IMR-90 (cell line): ENCODE results near the gene LRFN2. TPM values are rescaled to one million over a fixed set of nuclear protein-coding genes. Genes with fewer than 3 reads are reported as not detected.

Source experiments
- ATAC-seq: fragments of 200-7000 bp; cut with Tn5 transposase; 2 replicates; pipeline ENCODE4 v1.9.1; 2020; ENCODE audit warnings: low read depth, mild to moderate bottlenecking, moderate library complexity
- BruUV-seq: library from RNA; stranded (reverse); fragments of 400-500 nt; replicated peaks from 2 replicates; lab custom pipeline; 2021; lab: Mats Ljungman, UMichigan
- CTCF ChIA-PET: fragments of 300-600 bp; formaldehyde crosslinking; extraction: SDS; loops from one replicate; lab custom pipeline; 2021; ENCODE audit warnings: antibody characterized with exemption; lab: Yijun Ruan, JAX
- POLR2A ChIA-PET: fragments of 300-600 bp; sonication (Branson Sonifier 250); formaldehyde crosslinking; loops from one replicate; lab custom pipeline; 2022; ENCODE audit warnings: antibody characterized with exemption; ENCODE audit not compliant: unreplicated experiment; lab: Charles Lee
- DNase-seq: peaks from one replicate; pipeline ENCODE4 v3.0.0; 2013
- H2AFZ ChIP-seq: replicated peaks from 2 replicates; pipeline ENCODE3; 2013; ENCODE audit warnings: low read length, mild to moderate bottlenecking; ENCODE audit not compliant: poor library complexity
- H2AK5ac ChIP-seq: 2 replicates; pipeline ENCODE4 v1.6.1; 2013; ENCODE audit warnings: low read depth, low read length, inconsistent platforms
- H2AK9ac ChIP-seq: replicated peaks from 2 replicates; pipeline ENCODE3; 2013; ENCODE audit warnings: mild to moderate bottlenecking, low read depth, low read length, moderate library complexity; ENCODE audit not compliant: poor library complexity
- H2BK120ac ChIP-seq: 2 replicates; pipeline ENCODE4 v1.6.1; 2013; ENCODE audit warnings: low read depth, low read length, inconsistent platforms
- H2BK15ac ChIP-seq: 3 replicates; pipeline ENCODE4 v1.6.1; 2013; ENCODE audit warnings: low read depth, low read length, inconsistent platforms
- H2BK20ac ChIP-seq: 2 replicates; pipeline ENCODE4 v1.6.1; 2013; ENCODE audit warnings: low read depth, mild to moderate bottlenecking, inconsistent platforms, low read length, moderate library complexity
- H2BK5ac ChIP-seq: 2 replicates; pipeline ENCODE4 v1.6.1; 2013; ENCODE audit warnings: mild to moderate bottlenecking, low read depth, low read length, inconsistent platforms; ENCODE audit not compliant: poor library complexity, severe bottlenecking
- H3K14ac ChIP-seq: replicated peaks from 2 replicates; pipeline ENCODE4 v1.6.1; 2013; ENCODE audit warnings: low read depth, low read length, inconsistent platforms
- H3K18ac ChIP-seq: 2 replicates; pipeline ENCODE4 v1.6.1; 2013; ENCODE audit warnings: low read depth, low read length, control low read depth
- H3K23ac ChIP-seq: 2 replicates; pipeline ENCODE4 v1.6.1; 2013; ENCODE audit warnings: low read depth, low read length, inconsistent platforms
- H3K27ac ChIP-seq: 2 replicates; pipeline ENCODE4 v1.5.1; 2013; ENCODE audit warnings: mild to moderate bottlenecking, control low read depth, low read length; ENCODE audit not compliant: insufficient read depth
- H3K27me3 ChIP-seq: 2 replicates; pipeline ENCODE4 v1.6.1; 2013; ENCODE audit warnings: low read length; ENCODE audit not compliant: control insufficient read depth, insufficient read depth
- H3K36me3 ChIP-seq: 2 replicates; pipeline ENCODE4 v1.6.1; 2013; ENCODE audit warnings: low read length, mixed read lengths; ENCODE audit not compliant: control insufficient read depth, insufficient read depth
- H3K4ac ChIP-seq: 2 replicates; pipeline ENCODE4 v1.6.1; 2013; ENCODE audit warnings: low read depth, low read length, inconsistent platforms
- H3K4me1 ChIP-seq: 2 replicates; pipeline ENCODE4 v1.6.1; 2013; ENCODE audit warnings: low read length, mixed read lengths; ENCODE audit not compliant: control insufficient read depth, insufficient read depth
- H3K4me2 ChIP-seq: 2 replicates; pipeline ENCODE4 v1.6.1; 2013; ENCODE audit warnings: low read depth, mild to moderate bottlenecking, control low read depth, low read length, moderate library complexity
- H3K4me3 ChIP-seq: 2 replicates; pipeline ENCODE4 v1.5.1; 2013; ENCODE audit warnings: low read depth, mild to moderate bottlenecking, control low read depth, low read length, moderate library complexity; ENCODE audit not compliant: insufficient read depth
- H3K56ac ChIP-seq: 2 replicates; pipeline ENCODE4 v1.6.1; 2013; ENCODE audit warnings: low read length, inconsistent platforms; ENCODE audit not compliant: insufficient read depth; ENCODE audit errors: extremely low read depth
- H3K79me1 ChIP-seq, 2 experiments: 2 replicates each; pipeline ENCODE4 v1.6.1; 2013; ENCODE audit warnings: low read length in 2 of 2, inconsistent platforms in 1 of 2, low read depth in 1 of 2
- H3K9ac ChIP-seq: 2 replicates; pipeline ENCODE4 v1.6.1; 2013; ENCODE audit warnings: low read depth, low read length, control low read depth
- H3K9me1 ChIP-seq: 2 replicates; pipeline ENCODE4 v1.6.1; 2013; ENCODE audit warnings: low read length, inconsistent platforms; ENCODE audit not compliant: insufficient read depth
- H3K9me3 ChIP-seq: 2 replicates; pipeline ENCODE4 v1.6.1; 2013; ENCODE audit warnings: low read length; ENCODE audit not compliant: control insufficient read depth, insufficient read depth
- H4K20me1 ChIP-seq: 2 replicates; pipeline ENCODE4 v1.6.1; 2013; ENCODE audit warnings: low read length, inconsistent platforms; ENCODE audit not compliant: insufficient read depth
- H4K5ac ChIP-seq: 2 replicates; pipeline ENCODE4 v1.6.1; 2013; ENCODE audit warnings: mild to moderate bottlenecking, low read depth, low read length, control low read depth
- H4K8ac ChIP-seq, 2 experiments: 2 replicates each; pipeline ENCODE4 v1.6.1; 2013; ENCODE audit warnings: low read depth in 2 of 2, low read length in 2 of 2, control low read depth in 1 of 2, inconsistent platforms in 1 of 2
- H4K91ac ChIP-seq: 2 replicates; pipeline ENCODE4 v1.6.1; 2013; ENCODE audit warnings: low read depth, low read length, inconsistent platforms; ENCODE audit not compliant: insufficient read depth
- BHLHE40 ChIP-seq: fragments of 150-350 bp; IDR thresholded peaks from 2 replicates; pipeline ENCODE4 v1.6.1; 2016; ENCODE audit warnings: mild to moderate bottlenecking, low read depth, low read length
- CEBPB ChIP-seq: IDR thresholded peaks from 2 replicates; pipeline ENCODE4 v1.6.1; 2012; ENCODE audit warnings: low read depth, low read length, improper control_type of control experiment
- CHD1 ChIP-seq: IDR thresholded peaks from 2 replicates; pipeline ENCODE4 v1.6.1; 2012; ENCODE audit warnings: low read depth, low read length, improper control_type of control experiment
- CTCF ChIP-seq: conservative IDR thresholded peaks from 2 replicates; pipeline ENCODE4 v1.5.1; 2012; ENCODE audit warnings: mild to moderate bottlenecking, low read depth, low read length, improper control_type of control experiment
- FOS ChIP-seq: fragments of 150-350 bp; IDR thresholded peaks from 2 replicates; pipeline ENCODE4 v1.6.1; 2016; ENCODE audit warnings: low read depth, low read length
- MAFK ChIP-seq: IDR thresholded peaks from 2 replicates; pipeline ENCODE4 v1.6.1; 2012; ENCODE audit warnings: low read depth, low read length, improper control_type of control experiment
- MAZ ChIP-seq: IDR thresholded peaks from 2 replicates; pipeline ENCODE4 v1.6.1; 2012; ENCODE audit warnings: low read depth, mild to moderate bottlenecking, low read length, improper control_type of control experiment, moderate library complexity, borderline replicate concordance
- MXI1 ChIP-seq: IDR thresholded peaks from 2 replicates; pipeline ENCODE4 v1.6.1; 2012; ENCODE audit warnings: low read depth, mild to moderate bottlenecking, low read length, moderate library complexity, borderline replicate concordance
- NFE2L2 ChIP-seq: fragments of 150-350 bp; IDR thresholded peaks from 2 replicates; pipeline ENCODE4 v1.6.1; 2016; ENCODE audit warnings: low read depth, mild to moderate bottlenecking, low read length
- POLR2A ChIP-seq: IDR thresholded peaks from 2 replicates; pipeline ENCODE4 v1.6.1; 2012; ENCODE audit warnings: mild to moderate bottlenecking, low read depth, low read length
- RAD21 ChIP-seq: IDR thresholded peaks from 2 replicates; pipeline ENCODE4 v1.6.1; 2012; ENCODE audit warnings: low read length, improper control_type of control experiment
- RCOR1 ChIP-seq: IDR thresholded peaks from 2 replicates; pipeline ENCODE4 v1.6.1; 2012; ENCODE audit warnings: mild to moderate bottlenecking, low read length, improper control_type of control experiment; ENCODE audit not compliant: insufficient replicate concordance
- RFX5 ChIP-seq: IDR thresholded peaks from 2 replicates; pipeline ENCODE4 v1.8.0; 2012; ENCODE audit warnings: low read depth, mild to moderate bottlenecking, low read length, moderate library complexity
- SMC3 ChIP-seq: fragments of 150-350 bp; IDR thresholded peaks from 2 replicates; pipeline ENCODE4 v1.6.1; 2016; ENCODE audit warnings: low read depth, mild to moderate bottlenecking, antibody characterized with exemption, low read length, moderate library complexity
- USF2 ChIP-seq: fragments of 150-350 bp; IDR thresholded peaks from 2 replicates; pipeline ENCODE4 v1.6.1; 2017; ENCODE audit warnings: mild to moderate bottlenecking, antibody characterized with exemption, low read length, low read depth
- WGBS, 2 experiments: methylation state at CpG; one replicate each; pipeline versions ENCODE4 v1.1.5 to v1.1.7; 2013; ENCODE audit warnings: missing lambda C conversion rate in 2 of 2; ENCODE audit not compliant: insufficient read length in 1 of 2; ENCODE audit errors: extremely low coverage in 2 of 2; 5-methylcytosine and 5-hydroxymethylcytosine counted together
- dilution Hi-C: fragments of 300-500 bp; cut with HindIII; formaldehyde crosslinking; loops from one replicate; pipeline ENCODE4 v1.14.3; 2018; ENCODE audit warnings: low sequenced_read_pairs; ENCODE audit not compliant: unreplicated experiment
- in situ Hi-C: fragments of 300-500 bp; cut with MboI; formaldehyde crosslinking; loops from 3 replicates; pipeline ENCODE4 v1.14.3; 2019; ENCODE audit warnings: low sequenced_read_pairs, inconsistent platforms, mixed read lengths
- intact Hi-C: fragments of 100-400 bp; cut with micrococcal nuclease; formaldehyde crosslinking; loops from 2 replicates; pipeline ENCODE4 v1.10.0; 2022
- polyA plus RNA-seq, 3 experiments: library from polyadenylated mRNA; depleted of rRNA; stranded (reverse); fragments of >200 nt; gene quantifications; 2 replicates each; pipeline ENCODE4 v1.2.3, GENCODE V29; 2012; ENCODE audit warnings: low replicate concordance in 1 of 3
- total RNA-seq: library from RNA; depleted of rRNA; stranded (reverse); fragments of >200 nt; gene quantifications from 2 replicates; pipeline ENCODE4 v1.2.3, GENCODE V29; 2012
- TF ChIP-seq, protein P1 (sequence below): fragments of 150-350 bp; IDR thresholded peaks from 2 replicates; pipeline ENCODE4 v1.6.1; 2016; ENCODE audit warnings: low read depth, mild to moderate bottlenecking, low read length, moderate library complexity, borderline replicate concordance

LRFN2 gene
- total and polyA plus RNA-seq, 2 of the 4 experiments (the other 2 are of a cell fraction): not detected

- no peaks in the 10 kb centered on the region for H3K79me1 ChIP-seq
- DNase-seq (no peak), ATAC-seq (no peak)
- no peaks in the 10 kb centered on the region for H3K4me1 ChIP-seq
- WGBS, 2 experiments: no CpG with 5 or more reads among the region's 9 CpGs
- H3K9me3 ChIP-seq: no peaks in the 10 kb centered on the region
- TF ChIP-seq POLR2A (no peak), RFX5 (no peak), MXI1 (no peak), MAZ (no peak), CTCF (no peak), NFE2L2 (no peak), SMC3 (no peak), FOS (no peak), CEBPB (no peak), RCOR1 (no peak), CHD1 (no peak), USF2 (no peak), RAD21 (no peak), BHLHE40 (no peak), MAFK (no peak)
- TF ChIP-seq, protein P1, sequence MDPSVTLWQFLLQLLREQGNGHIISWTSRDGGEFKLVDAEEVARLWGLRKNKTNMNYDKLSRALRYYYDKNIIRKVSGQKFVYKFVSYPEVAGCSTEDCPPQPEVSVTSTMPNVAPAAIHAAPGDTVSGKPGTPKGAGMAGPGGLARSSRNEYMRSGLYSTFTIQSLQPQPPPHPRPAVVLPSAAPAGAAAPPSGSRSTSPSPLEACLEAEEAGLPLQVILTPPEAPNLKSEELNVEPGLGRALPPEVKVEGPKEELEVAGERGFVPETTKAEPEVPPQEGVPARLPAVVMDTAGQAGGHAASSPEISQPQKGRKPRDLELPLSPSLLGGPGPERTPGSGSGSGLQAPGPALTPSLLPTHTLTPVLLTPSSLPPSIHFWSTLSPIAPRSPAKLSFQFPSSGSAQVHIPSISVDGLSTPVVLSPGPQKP: no peak
- H3K27ac ChIP-seq: no peak overlapping the region
- no peaks in the 10 kb centered on the region for H3K27me3 ChIP-seq
- ChIA-PET POLR2A (no interaction called here), CTCF (no interaction called here)
- no peak overlapping the region for H2BK20ac ChIP-seq
- H3K9me1 ChIP-seq: no peaks in the 10 kb centered on the region
- H2BK120ac ChIP-seq: no peak overlapping the region
- no peak overlapping the region for H3K18ac ChIP-seq
- H2AFZ ChIP-seq: no peak overlapping the region
- no peak overlapping the region for H2AK9ac ChIP-seq
- in situ Hi-C loops: no loop called here
- no peak overlapping the region for H3K4me3 ChIP-seq
- no peak overlapping the region for H4K91ac ChIP-seq
- no peak overlapping the region for H3K56ac ChIP-seq
- no peak overlapping the region for H3K14ac ChIP-seq
- H2BK5ac ChIP-seq: no peak overlapping the region
- H3K4ac ChIP-seq: no peak overlapping the region
- H2BK15ac ChIP-seq: no peak overlapping the region
- no peak overlapping the region for H3K23ac ChIP-seq
- no peaks in the 10 kb centered on the region for H3K36me3 ChIP-seq
- no peak overlapping the region for H2AK5ac ChIP-seq
- no peak overlapping the region for H4K5ac ChIP-seq
- no peak overlapping the region for H4K8ac ChIP-seq
- BruUV-seq: no TSS peak
- dilution Hi-C loops: no loop called here
- no peak overlapping the region for H3K4me2 ChIP-seq
- no peaks in the 10 kb centered on the region for H4K20me1 ChIP-seq
- intact Hi-C loops: no loop called here
- H3K9ac ChIP-seq: no peak overlapping the region
These were observed 33.5 kb upstream of the LRFN2 start for GRCh38 chr6:40620574-40621240.
